Activated CD8-positive, alpha-beta memory T cell treated with anti-CD3 and anti-CD28 coated beads, Interleukin-2, amount 50 U/mL, for 24 hours (primary cell): ENCODE results near the gene PRPF19.
A peak's percentile ranks its signal among the peaks of the same experiment; 100 is the strongest.

Experiments
- DNase-seq: peaks from one replicate; pipeline ENCODE4 v3.0.0-alpha.2; 2020; ENCODE audit errors: extremely low read depth

PRPF19 gene

GRCh38 chr11:60906132-60906972 lies at the start of gene PRPF19:
PRPF19 (minus strand) TSS chr11:60906585; CDS start chr11:60906382, 203 bp downstream.
- DNase-seq = peak; percentile 97

GRCh38 chr11:60955571-60955970 lies 49.2 kb upstream of the PRPF19 start:
- no peak for DNase-seq

GRCh38 chr11:60954421-60954820 lies 48.0 kb upstream of the PRPF19 start:
- DNase-seq = no peak

- DNase-seq = no peak
Observed at GRCh38 chr11:60953781-60954180, 47.4 kb upstream of the PRPF19 start.

GRCh38 chr11:60952742-60953170 lies 46.4 kb upstream of the PRPF19 start:
- DNase-seq = no peak

- no peak for DNase-seq
Observed at GRCh38 chr11:60951904-60952741, 45.7 kb upstream of the PRPF19 start, which contains the start of gene SLC15A3. SLC15A3 (minus strand) TSS chr11:60952176; CDS start chr11:60951551, 625 bp downstream.

- DNase-seq = no peak
Observed at GRCh38 chr11:60951606-60951903, 45.2 kb upstream of the PRPF19 start.

GRCh38 chr11:60950933-60951605 lies 44.7 kb upstream of the PRPF19 start:
- no peak for DNase-seq

GRCh38 chr11:60950024-60950423 lies 43.6 kb upstream of the PRPF19 start:
- DNase-seq = no peak

GRCh38 chr11:60948250-60948649 lies 41.9 kb upstream of the PRPF19 start:
- no peak for DNase-seq

GRCh38 chr11:60947700-60948099 lies 41.3 kb upstream of the PRPF19 start:
- DNase-seq = no peak

- DNase-seq = no peak
Observed at GRCh38 chr11:60946601-60947264, 40.3 kb upstream of the PRPF19 start.

- no peak for DNase-seq
Observed at GRCh38 chr11:60945295-60945667, 38.9 kb upstream of the PRPF19 start.

- no peak for DNase-seq
Observed at GRCh38 chr11:60944490-60945294, 38.3 kb upstream of the PRPF19 start.

- no peak for DNase-seq
Observed at GRCh38 chr11:60942970-60943565, 36.7 kb upstream of the PRPF19 start.

GRCh38 chr11:60942219-60942618 lies 35.8 kb upstream of the PRPF19 start:
- no peak for DNase-seq

GRCh38 chr11:60941371-60942119 lies 35.2 kb upstream of the PRPF19 start:
- no peak for DNase-seq

GRCh38 chr11:60939855-60940254 lies 33.5 kb upstream of the PRPF19 start:
- DNase-seq = no peak

- DNase-seq = no peak
Observed at GRCh38 chr11:60939301-60939700, 32.9 kb upstream of the PRPF19 start.

- DNase-seq = no peak
Observed at GRCh38 chr11:60938500-60938899, 32.1 kb upstream of the PRPF19 start.
